Measurements from ENCODE around the gene RNF186.
"Not testable (repeated sequence)": the region's sequence is repeated elsewhere in the genome, so short reads cannot be mapped to it uniquely, and the experiment has no call there.

Gene RNF186, protein sequence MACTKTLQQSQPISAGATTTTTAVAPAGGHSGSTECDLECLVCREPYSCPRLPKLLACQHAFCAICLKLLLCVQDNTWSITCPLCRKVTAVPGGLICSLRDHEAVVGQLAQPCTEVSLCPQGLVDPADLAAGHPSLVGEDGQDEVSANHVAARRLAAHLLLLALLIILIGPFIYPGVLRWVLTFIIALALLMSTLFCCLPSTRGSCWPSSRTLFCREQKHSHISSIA

DNA sequence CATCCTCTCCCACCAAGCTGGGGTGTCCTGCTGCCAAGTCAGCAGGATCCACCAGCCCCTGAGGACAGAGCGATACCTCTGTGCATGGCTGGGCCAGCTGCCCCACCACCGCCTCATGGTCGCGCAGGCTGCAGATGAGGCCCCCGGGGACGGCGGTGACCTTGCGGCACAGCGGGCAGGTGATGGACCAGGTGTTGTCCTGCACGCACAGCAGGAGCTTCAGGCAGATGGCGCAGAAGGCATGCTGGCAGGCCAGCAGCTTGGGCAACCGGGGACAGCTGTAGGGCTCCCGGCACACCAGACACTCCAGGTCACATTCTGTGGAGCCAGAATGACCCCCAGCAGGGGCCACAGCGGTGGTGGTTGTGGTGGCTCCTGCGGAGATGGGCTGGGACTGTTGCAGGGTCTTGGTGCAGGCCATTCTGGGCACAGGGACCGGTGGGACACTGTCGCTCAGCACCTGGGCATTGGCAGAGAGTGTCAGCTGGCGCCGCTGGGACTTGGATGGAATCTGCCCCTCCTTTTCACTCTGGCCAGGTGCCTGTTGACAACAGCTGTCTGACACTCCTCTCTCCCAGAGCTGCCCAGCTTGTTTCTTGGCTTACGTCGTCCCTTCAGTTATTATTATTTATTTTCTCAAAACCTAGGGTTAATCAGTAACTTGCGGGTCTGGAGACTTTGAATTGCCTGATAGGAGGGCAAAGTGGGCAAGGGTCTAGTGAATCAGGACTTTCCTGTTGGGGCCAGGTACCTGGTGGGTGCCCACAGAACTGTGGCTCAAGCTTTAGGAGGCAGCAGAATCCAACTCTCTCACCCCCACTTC is at the start of gene RNF186:
TSS of gene RNF186 (minus strand) at position 603 of the 823 bp plus-strand sequence. CDS start at position 421, 182 bp downstream.
- no peak for DNase-seq (ENCODE audit: low spot score)

DNA sequence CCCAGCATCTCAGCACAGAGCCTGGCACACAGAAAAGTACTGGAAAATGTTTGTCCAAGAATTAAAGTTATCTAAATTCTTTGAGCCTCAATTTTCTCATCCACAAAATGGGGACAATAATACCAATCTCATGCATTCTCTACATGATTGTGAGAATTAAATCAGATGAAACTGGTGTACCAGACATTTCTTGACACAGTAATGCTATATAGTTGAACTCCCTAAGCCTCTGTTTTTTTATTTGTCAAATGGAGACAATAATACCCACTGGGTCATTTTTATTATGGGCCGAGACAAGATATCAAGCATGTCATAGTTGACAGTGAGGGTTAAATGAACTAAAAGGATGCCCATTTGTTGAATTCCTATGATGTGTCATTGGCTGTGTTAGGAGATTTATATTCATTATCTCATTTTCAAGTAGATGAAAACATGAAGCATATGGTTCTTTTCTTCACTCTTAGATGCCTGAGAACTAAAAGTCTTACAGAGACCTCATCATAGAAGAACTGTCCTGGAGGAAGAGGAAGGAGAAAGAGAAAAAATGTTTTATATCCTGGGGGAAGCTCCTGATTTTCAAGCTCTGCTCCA is 49.6 kb upstream of the RNF186 start:
- DNase-seq (ENCODE audit: low spot score), result no peak

DNA sequence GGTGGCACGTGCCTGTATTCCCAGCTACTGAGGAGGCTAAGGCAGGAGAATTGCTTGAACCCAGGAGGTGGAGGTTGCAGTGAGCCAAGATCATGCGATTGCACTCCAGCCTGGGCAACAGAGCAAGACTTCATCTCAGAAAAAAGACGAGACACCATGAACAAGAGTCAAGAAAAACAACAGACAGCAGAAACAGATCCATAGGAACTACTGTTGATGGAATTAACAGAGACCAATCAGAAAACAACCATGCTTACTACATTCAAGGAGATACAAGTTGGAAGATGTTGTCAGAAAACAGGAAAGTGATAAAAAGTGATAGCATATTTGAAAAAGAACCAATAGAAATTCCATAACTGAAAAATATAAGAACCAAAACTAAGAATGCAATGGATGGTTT is 47.9 kb upstream of the RNF186 start:
- DNase-seq (ENCODE audit: low spot score), result no peak

DNA sequence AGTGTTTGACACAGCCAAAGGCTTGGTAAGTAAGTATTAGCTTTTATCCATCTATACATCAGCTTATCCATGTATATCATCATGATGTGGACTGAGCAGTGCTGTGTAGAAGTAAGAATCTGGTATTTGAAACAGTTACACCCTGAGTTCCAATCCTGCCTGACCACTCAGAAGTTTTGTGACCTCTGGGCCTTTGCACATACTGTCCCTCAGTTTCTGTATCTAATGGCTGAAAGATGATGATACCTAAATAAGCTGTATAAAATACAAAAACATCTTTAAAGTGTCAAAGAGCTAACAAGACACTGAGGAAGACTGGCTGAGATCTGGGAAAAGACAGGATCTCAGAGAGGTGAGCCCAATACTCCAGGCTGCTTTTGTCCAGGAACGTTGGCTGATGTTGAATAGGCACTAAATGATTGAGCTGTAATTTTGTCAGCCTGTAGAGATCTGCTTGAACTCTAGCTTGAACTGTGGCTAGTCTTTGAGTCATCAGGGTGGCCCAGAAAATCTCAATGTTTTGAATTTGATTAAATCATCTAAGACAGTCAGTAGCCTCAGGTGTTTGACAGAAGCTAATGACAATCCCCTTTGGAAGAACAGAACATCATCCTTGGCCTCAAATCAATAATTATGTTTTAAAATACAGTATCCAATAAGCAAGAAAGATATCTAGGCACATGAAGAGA is 46.9 kb upstream of the RNF186 start:
- DNase-seq (ENCODE audit: low spot score), result no peak

DNA sequence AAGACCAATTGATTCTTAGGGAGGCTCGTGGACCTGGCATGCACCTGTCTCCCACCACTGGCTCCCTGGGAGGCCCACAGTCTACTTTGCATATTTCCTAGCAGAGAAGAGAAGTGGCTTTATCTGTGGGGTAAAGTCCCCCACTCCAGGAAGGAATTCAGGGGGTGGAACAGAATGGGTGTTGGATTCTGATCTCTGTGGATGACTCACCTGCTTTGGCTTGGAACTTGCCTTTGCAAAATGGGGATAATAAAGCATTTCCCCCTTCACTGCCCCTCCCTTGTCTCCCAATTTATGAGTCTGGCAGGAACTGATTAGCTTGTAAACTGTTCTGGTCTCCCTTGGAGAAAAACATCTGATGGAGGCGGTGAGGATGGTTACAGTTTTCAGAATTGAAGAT is 46.0 kb upstream of the RNF186 start:
- no peak for DNase-seq (ENCODE audit: low spot score)

DNA sequence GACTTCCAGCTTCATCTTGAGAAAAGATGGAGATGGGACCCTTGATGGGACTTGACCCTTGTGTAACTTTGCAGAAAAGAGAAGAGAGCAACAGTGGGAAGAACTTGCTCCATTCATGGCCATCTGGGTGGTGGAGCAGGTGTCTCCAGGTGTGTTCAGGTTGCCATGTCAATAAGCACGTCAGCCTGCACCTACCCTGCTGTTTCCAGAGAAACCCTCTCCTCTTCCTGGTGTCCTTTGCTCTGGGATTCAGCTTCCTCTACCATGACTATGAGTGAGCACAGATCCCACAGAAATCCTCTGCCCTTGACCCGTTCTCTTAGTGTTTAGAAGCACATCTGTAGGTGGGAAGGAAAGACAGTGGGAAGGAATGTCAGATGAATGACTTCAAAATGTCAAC is 45.3 kb upstream of the RNF186 start:
- no peak for DNase-seq (ENCODE audit: low spot score)

DNA sequence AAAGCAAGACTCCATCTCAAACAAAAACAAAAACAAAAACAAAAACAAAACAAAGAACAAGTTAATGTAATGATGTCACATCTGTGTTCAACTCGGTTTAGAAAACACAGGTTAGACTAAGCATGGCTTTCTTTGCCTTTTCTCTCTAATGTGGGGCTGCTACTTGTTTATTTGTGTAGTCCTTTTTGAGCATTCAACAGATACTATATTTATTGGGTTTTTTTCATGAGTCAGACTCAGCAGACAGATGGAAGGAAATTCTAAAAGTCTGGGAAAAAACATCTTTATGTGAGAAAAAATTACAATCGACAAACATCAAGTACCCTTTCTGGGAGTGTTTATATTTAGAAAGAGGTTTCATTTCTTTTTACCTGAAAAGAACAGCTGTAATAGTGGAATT is 44.8 kb upstream of the RNF186 start:
- DNase-seq (ENCODE audit: low spot score), result no peak

DNA sequence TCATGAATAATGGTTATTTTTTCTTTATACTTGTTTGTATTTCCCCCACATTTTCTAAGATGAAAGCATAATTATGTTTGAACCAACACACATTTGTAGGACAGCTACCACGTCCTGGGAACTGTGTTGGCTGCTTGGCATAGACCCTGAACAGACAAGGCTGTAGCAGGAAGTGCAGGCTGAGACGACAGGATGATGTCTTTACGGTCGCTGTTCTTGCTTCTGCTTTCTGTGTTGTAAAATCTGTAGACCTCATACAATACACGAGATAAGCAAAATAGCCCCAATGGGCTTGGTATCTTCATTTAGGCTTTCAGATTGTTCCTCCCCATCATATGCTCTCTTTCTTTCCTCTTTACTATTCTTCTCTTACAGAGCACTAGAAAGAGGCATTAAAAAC is 43.8 kb upstream of the RNF186 start:
- DNase-seq (ENCODE audit: low spot score), result no peak

DNA sequence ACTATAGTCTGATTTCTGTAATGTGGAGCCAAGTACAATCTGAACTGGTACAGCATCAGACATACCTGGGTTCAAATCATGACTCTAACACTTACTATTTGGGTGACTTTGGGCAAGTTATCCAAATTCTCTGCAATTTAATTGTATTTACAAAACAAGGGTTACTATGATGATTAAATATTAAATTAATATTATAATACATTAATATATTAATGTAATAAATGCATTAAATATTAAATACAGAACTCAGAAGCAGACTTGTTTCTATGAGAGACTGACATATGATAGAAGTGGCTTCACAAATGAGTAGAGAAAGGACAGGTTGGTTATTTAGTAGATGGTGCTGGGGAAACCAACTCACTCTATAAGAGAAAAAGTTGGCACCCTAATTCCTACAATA is 39.8 kb upstream of the RNF186 start:
- no peak for DNase-seq (ENCODE audit: low spot score)

DNA sequence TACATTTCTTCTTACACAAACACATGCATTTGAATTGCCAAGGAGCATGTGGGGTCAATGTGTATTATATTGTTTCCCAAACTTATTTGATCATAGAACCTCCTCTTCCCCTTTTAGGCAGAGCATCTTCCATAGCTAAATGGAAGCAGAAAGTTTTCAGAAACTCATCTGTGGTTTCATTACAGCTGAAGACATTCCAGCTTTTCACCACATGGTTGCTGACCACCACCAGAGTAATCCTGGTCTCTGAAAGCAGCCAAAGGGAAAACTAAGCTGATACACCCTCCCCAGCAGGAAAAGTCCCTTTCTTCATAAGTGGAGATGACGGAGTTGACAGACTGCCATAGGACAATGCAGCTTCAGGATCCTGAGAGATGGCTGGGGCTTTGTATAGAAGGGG is 37.0 kb upstream of the RNF186 start:
- no peak for DNase-seq (ENCODE audit: low spot score)

DNA sequence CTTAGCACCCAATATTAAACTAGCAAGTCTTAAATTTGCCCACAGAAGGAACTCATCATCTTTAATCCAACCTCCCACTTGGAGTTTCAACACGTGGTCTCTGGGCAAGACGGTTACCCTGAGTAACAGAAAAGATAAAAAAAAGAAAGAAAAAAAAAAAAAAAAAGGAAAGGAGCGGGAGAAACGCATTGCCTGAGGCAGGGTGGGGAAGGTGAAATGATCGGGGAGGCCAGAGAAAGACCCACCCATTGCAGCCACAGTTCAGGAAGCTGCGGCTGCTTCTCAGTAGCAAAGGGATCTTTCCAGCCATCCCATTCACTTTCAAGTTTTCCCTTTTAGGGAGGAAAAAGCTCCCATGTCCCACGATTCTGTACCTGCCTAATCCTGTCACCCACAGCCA is 35.1 kb upstream of the RNF186 start:
- no peak for DNase-seq (ENCODE audit: low spot score)

DNA sequence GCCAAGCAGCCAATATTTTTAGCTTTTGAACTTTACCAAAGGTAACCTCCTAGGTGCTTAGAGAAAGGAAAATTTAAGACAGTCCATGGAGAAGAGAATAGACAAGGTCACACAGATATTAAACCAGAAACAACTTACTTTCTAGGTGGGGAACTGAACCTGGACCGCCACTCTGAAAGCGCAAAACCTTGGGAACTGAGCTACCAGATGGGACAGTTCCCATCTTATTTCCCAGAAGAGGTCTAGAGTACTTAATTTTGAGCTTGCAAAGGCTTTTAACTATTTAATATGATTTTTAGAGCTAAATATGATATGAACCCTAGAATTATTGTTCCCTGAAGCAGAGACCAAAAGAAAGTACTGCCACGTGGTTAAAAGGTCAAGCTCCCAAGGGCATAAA is 34.2 kb upstream of the RNF186 start:
- not testable (repeated sequence) for DNase-seq (ENCODE audit: low spot score)

DNA sequence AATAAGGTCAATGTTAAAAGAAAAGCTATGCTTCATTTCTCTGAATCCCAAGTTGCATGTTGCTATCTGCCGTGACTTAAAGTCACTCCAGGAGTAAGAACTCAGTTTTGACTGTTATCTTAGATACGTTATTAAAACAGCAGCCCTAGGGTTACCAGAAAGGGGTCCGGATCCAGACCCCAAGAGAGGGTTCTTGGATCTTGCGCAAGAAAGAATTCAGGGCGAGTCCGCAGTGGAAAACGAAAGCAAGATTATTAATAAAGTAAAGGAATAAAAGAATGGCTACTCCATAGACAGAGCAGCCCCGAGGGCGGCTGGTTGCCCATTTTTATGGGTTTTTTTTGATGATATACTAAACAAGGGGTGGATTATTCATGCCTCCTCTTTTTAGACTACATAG is 32.3 kb upstream of the RNF186 start:
- not testable (repeated sequence) for DNase-seq (ENCODE audit: low spot score)

DNA sequence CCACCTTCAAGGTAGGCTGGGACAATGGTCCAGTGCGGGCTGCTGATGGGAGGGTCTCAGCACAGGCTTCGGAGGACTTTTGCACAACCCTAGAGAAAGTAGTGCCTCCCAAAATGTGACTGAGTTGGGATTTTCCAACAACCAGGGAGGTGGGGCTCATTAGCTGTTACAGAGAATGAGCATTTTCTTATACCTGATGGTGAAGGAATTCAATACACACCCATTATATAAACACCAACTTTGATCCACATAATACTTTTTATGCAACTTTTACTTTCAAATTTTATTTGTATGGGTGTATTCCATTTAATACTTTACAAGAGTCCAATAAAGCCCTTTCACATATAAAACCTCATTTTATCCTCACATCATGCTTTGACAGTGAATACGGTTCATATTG is 31.3 kb upstream of the RNF186 start:
- no peak for DNase-seq (ENCODE audit: low spot score)

DNA sequence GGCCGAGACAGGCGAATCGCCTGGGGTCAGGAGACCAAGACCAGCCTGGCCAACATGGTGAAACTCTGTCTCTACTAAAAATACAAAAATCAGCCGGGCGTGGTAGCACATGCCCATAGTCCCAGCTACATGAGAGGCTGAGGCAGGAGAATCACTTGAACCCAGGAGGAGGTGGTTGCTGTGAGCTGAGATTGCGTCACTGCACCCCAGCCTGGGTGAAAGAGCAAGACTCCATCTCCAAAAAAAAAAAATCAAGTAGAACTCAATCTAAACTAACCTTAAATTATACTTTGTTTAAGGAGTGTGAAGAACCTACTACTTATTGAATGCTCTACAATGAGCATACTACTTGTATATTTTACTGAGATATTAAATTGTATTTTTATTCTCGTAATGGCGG is 30.5 kb upstream of the RNF186 start:
- no peak for DNase-seq (ENCODE audit: low spot score)

DNA sequence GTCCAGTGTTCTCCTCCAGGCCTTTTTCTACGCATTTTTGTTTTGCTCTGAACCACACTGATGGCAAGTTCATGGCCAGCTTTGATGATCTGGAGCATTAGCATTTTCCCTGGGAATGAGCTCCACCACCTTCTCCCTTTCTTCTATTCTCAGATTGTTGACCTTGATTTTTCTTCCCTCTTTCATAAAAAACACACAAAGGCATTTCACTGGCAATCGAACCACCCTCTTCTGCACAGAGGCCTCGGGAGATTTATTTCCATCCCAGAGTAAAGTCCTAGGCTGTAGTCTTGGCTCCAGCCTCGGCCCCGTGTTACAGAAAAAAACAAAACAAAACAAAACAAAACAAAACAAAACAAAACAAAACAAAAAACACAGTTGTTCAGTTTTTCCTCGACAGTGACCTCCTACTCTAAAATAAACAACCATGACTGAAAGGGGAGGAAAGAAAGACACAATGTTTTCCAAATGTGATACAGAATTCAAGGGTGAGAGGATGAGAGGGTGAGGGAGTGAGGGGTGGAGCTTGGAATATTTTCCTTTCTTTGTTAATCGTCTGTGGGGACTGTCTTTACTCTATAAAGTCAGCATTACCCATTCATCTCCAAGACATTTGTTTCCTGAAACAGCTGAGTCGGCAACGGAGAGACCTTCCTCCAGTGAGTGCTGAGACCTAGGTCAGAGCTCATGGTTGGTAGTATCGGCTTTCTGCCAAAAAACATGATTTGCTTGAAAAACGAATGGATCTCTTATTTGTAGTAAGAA is 29.8 kb upstream of the RNF186 start:
- DNase-seq (ENCODE audit: low spot score), result no peak

DNA sequence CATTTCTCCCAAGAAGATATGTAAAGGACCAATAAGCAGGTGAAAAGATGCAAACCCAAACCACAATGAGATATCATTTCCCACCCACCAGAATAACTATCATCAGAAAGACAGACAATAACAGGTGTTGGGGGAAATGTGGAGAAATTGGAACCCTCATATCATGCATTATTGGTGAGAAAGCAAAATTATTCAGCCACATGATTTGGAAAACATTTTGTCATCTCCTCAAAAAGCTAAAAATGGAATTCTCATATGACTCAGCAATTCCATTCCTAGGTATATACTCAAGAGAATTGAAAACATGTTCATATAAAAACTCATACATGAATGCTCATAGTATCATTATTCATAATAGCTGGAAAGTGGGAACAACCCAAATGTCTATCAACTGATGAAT is 25.1 kb upstream of the RNF186 start:
- no peak for DNase-seq (ENCODE audit: low spot score)

DNA sequence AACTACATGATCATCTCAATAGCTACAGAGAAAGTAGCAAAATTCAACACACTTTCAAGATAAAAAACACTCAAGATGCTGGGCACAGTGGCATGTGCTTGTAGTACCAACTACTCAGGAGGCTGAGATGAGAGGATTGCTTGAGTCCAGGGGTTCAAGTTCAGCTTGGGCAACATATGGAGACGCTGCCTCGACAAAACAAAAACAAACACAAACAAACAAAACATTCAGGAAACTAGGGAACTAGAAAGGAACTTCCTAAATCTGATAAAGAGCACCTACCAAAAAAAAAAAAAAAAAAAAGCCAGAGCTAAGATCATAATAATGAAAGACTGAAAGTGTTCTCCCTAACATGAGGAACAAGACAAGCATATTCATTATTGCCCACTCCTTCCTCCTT is 22.8 kb upstream of the RNF186 start:
- DNase-seq (ENCODE audit: low spot score), result no peak

DNA sequence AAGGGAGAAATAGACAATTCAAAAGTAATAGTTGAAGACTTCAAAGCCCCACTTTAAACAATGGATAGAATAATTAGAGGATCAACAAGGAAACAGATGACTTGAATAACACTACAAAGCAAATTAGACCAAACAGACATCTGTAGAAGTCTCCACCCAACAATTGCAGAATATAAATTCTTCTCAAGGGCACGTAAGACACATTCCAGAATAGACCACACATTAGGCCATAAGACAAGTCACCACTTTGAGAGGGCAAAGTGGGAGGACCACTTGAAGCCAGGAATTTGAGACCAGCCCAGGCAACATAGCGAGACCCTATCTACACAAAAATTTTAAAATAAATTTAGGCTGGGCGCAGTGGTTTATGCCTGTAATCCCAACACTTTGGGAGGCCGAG is 20.5 kb upstream of the RNF186 start:
- no peak for DNase-seq (ENCODE audit: low spot score)

DNA sequence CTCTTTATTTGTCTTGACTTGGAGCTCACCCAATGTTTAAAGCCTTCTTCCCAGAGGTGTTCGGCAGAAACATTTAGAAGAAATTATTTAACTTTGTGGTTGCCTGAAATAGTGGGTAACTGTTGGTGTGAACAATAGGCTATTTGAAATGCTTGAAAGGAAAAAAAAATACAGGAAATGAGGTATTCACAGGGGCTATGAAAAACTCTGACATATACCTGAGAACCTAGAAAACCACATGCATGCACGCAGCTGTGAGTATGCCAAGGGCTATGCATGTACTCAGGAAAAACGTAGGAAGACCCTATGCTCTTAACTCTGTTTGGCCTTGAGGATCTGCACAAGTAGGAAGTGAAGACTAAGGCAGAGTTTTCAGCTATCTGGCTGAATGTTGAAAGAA is 16.4 kb upstream of the RNF186 start:
- DNase-seq (ENCODE audit: low spot score), result no peak

DNA sequence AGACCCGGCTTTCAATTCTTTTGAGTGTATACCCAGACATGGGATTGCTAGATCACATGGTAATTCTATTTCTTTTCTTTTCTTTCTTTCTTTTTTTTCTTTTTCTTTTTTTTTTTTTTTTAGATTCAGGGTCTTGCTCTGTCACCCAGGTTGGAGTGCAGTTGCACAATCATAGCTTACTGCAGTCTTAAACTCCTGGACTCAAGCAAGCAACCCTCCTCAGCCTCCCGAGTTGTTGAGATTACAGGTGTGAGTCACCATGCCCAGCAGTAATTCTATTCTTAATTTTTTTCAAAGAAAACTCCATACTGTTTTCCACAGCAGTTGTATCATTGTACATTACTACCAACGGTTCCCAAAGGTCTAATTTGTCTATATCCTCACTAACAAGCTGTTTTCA is 13.5 kb upstream of the RNF186 start:
- DNase-seq (ENCODE audit: low spot score), result no peak

DNA sequence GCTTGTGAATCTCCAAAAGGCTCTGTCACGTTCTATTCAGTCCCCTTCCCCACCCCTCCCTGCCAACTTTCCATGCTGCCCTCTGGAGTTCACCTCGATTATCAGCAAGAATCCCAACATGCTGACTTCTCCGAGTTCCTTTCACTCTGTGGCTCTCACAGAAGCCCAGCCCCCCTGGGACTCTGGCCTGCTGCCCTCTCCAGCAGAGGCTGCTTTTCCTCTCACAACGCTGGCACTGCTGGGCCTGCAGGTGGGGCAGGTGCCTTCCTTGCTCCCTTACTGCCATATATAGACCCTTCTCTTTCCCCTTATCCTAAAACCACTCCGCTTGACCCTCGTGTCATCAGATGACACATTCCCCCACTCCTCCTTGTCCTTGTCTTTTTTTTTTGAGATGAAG is 10.2 kb upstream of the RNF186 start:
- DNase-seq (ENCODE audit: low spot score), result no peak
